IPS-NIHi7 (cell line): Measurements from ENCODE around the gene CEACAM18.
A peak's percentile ranks its signal among the peaks of the same experiment; 100 is the strongest.
"Not testable (repeated sequence)": the region's sequence is repeated elsewhere in the genome, so short reads cannot be mapped to it uniquely, and the experiment has no call there.

ENCODE experiments used
- DNase-seq: peaks from one replicate; pipeline ENCODE4 v3.0.0; 2012; ENCODE audit warnings: mixed read lengths; ENCODE audit errors: extremely low spot score

The CEACAM18 gene

GRCh38 chr19:51461723-51462161, 16.6 kb upstream of the CEACAM18 start:
- DNase-seq: no peak

GRCh38 chr19:51462276-51462675, 16.1 kb upstream of the CEACAM18 start:
- DNase-seq: no peak

GRCh38 chr19:51462681-51463080, 15.7 kb upstream of the CEACAM18 start:
- no peak for DNase-seq

GRCh38 chr19:51463976-51464581, 14.3 kb upstream of the CEACAM18 start:
- not testable (repeated sequence) for DNase-seq

- no peak for DNase-seq
Observed at GRCh38 chr19:51466723-51467122, 11.6 kb upstream of the CEACAM18 start.

- no peak for DNase-seq
Observed at GRCh38 chr19:51467864-51468544, 10.3 kb upstream of the CEACAM18 start.

GRCh38 chr19:51468545-51468920, 9.8 kb upstream of the CEACAM18 start:
- DNase-seq: no peak

GRCh38 chr19:51469162-51469561, 9.2 kb upstream of the CEACAM18 start:
- DNase-seq: no peak

GRCh38 chr19:51469629-51470028, 8.7 kb upstream of the CEACAM18 start:
- no peak for DNase-seq

GRCh38 chr19:51470966-51471365, 7.4 kb upstream of the CEACAM18 start:
- DNase-seq: no peak

GRCh38 chr19:51471527-51471926, 6.8 kb upstream of the CEACAM18 start:
- no peak for DNase-seq

- DNase-seq: no peak
Observed at GRCh38 chr19:51472607-51473006, 5.7 kb upstream of the CEACAM18 start.

- DNase-seq: peak; percentile 79
Observed at GRCh38 chr19:51473009-51473707, 5.2 kb upstream of the CEACAM18 start.

- DNase-seq: no peak
Observed at GRCh38 chr19:51476164-51476563, 2.2 kb upstream of the CEACAM18 start.

- DNase-seq: no peak
Observed at GRCh38 chr19:51477344-51477743, 995 bp upstream of the CEACAM18 start.

- DNase-seq: no peak
Observed at GRCh38 chr19:51479531-51480331, 1.4 kb downstream of the CEACAM18 start.

GRCh38 chr19:51480590-51480989, 2.3 kb downstream of the CEACAM18 start:
- peak; percentile 75 for DNase-seq

GRCh38 chr19:51485960-51486660, 7.8 kb downstream of the CEACAM18 start:
- no peak for DNase-seq

GRCh38 chr19:51488491-51488890, 10.2 kb downstream of the CEACAM18 start:
- DNase-seq: no peak

- DNase-seq: no peak
Observed at GRCh38 chr19:51489113-51489512, 10.8 kb downstream of the CEACAM18 start.

- DNase-seq: peak; percentile 54
Observed at GRCh38 chr19:51490676-51491075, 12.3 kb downstream of the CEACAM18 start.

- no peak for DNase-seq
Observed at GRCh38 chr19:51491586-51491985, 13.2 kb downstream of the CEACAM18 start.
